ENCODE data around the gene MYL12B. TPM values are rescaled to one million over a fixed set of nuclear protein-coding genes. Genes with fewer than 3 reads are reported as not detected.

The MYL12B gene
- total and polyA plus RNA-seq, 2 donors (not counting 3 experiments of a cell fraction or from before 2014, with no cell fraction given) = 634 to 724 TPM

- dilution Hi-C loops (cut with MboI; ENCODE audit: extremely low pct_ligation_motif_present, low sequenced_read_pairs) (loop anchor here (25.0 kb wide), 1 partner anchor 200 kb away; the partner anchor contains the start of gene TGIF1), intact Hi-C loops (cut with micrococcal nuclease) (loop anchor here (1.0 to 5.0 kb wide), 5 partner anchors 15 to 530 kb away; partner anchors contain the start of genes LPIN2, MYL12A and TGIF1)
- H3K36me3 ChIP-seq (ENCODE audit: control insufficient read depth in 2 of 2, extremely low read depth in 1 of 2, insufficient read depth in 2 of 2, low read length in 2 of 2) = peaks cover 10 to 11% of the 10 kb centered on the region in 2 experiments
- H3K9me1 ChIP-seq (replicated peaks; ENCODE audit: control insufficient read depth, extremely low read depth, insufficient read depth, low read length) = peaks cover 3% of the 10 kb centered on the region
- H3K9ac ChIP-seq (replicated peaks; ENCODE audit: extremely low read depth, insufficient read depth, low read length) = peak overlapping the region; percentile 100
- no peaks in the 10 kb centered on the region for H3K27me3 ChIP-seq (ENCODE audit: control insufficient read depth in 2 of 2, insufficient read depth in 2 of 2, low read length in 2 of 2)
- H3K4me3 ChIP-seq (replicated peaks in 1 of 3; ENCODE audit: insufficient read depth in 1 of 3, low read depth in 1 of 3, low read length in 3 of 3) = peak overlapping the region; percentile 93 to 100 (median 97)
- peak overlapping the region; percentile 94 for H3K27ac ChIP-seq (ENCODE audit: insufficient read depth, low read depth, low read length)
- ChIA-PET POLR2A (interaction anchor here (0.7 to 2.0 kb wide), 3 partner anchors 9 to 15 kb away, joined by 3 to 17 read pairs (median 10); partner anchors contain the start of gene MYL12A), CTCF (interaction anchor here (1.3 to 2.2 kb wide), 4 partner anchors 12 to 607 kb away, joined by 3 to 10 read pairs (median 4); partner anchors contain the start of gene MYL12A)
- no TSS peak for BruUV-seq (replicated peaks)
- peak overlapping the region; percentile 97 for H3K4me2 ChIP-seq (ENCODE audit: insufficient read depth, low read length)
- peaks cover 45% of the 10 kb centered on the region for H3K4me1 ChIP-seq (ENCODE audit: control insufficient read depth, extremely low read depth, insufficient read depth, low read length)
- TF ChIP-seq JUN (IDR thresholded peaks at IDR 0.05; ENCODE audit: borderline replicate concordance, insufficient read depth, insufficient read length, low read depth) = no peak
- TF ChIP-seq, protein P1, sequence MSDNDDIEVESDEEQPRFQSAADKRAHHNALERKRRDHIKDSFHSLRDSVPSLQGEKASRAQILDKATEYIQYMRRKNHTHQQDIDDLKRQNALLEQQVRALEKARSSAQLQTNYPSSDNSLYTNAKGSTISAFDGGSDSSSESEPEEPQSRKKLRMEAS (IDR thresholded peaks at IDR 0.05; ENCODE audit: insufficient read depth, insufficient read length) = no peak
- TF ChIP-seq MYC (IDR thresholded peaks at IDR 0.05; ENCODE audit: low read depth, low read length) = no peak
- TF ChIP-seq POLR2AphosphoS5 (IDR thresholded peaks at IDR 0.05; ENCODE audit: insufficient read depth, low read depth, low read length) = no peak
- TF ChIP-seq GATA2 (IDR thresholded peaks at IDR 0.05; ENCODE audit: insufficient read depth, insufficient read length, low read depth, low read length) = no peak
- no peak for TF ChIP-seq POLR2A (IDR thresholded peaks at IDR 0.05; ENCODE audit: low read depth, low read length)
- FAIRE-seq (no peak), DNase-seq (ENCODE audit: low read depth, low spot score) (peak; percentile 51)
- H2AFZ ChIP-seq (ENCODE audit: low read depth, low read length) = no peak overlapping the region
- peaks cover 58% of the 10 kb centered on the region for H3K79me2 ChIP-seq (ENCODE audit: control insufficient read depth, insufficient read depth, low read length)
- no peaks in the 10 kb centered on the region for H3K9me3 ChIP-seq (replicated peaks; ENCODE audit: control insufficient read depth, insufficient read depth, low read length)
- H4K20me1 ChIP-seq (replicated peaks; ENCODE audit: control insufficient read depth, extremely low read depth, insufficient read depth, low read length) = peaks cover 31% of the 10 kb centered on the region
Observed at GRCh38 chr18:3262234-3263131, 550 bp downstream of the MYL12B start.

Measured in endothelial cell of umbilical vein (primary cell).